BE2C (cell line): ENCODE data around the gene KCNH6.

Experiments used
- DNase-seq: peaks from one replicate; pipeline ENCODE4 v3.0.0-alpha.2; 2020
- H3K27me3 ChIP-seq: fragments of 250-450 bp; sonication (Bioruptor Pico); 2 replicates; pipeline ENCODE4 v1.5.1; 2020; ENCODE audit warnings: mild to moderate bottlenecking
- H3K36me3 ChIP-seq: fragments of 250-450 bp; sonication (Bioruptor Pico); 2 replicates; pipeline ENCODE4 v1.5.1; 2020; ENCODE audit warnings: mild to moderate bottlenecking
- H3K4me1 ChIP-seq: fragments of 250-450 bp; sonication (Bioruptor Pico); 2 replicates; pipeline ENCODE4 v1.5.1; 2020
- H3K4me3 ChIP-seq: 2 replicates; pipeline ENCODE4 v1.5.1; 2011; ENCODE audit warnings: low read depth, low read length
- H3K9me3 ChIP-seq: fragments of 250-450 bp; sonication (Bioruptor Pico); 2 replicates; pipeline ENCODE4 v1.5.1; 2020
- CTCF ChIP-seq: IDR thresholded peaks from 2 replicates; pipeline ENCODE4 v1.5.1; 2012; ENCODE audit warnings: mild to moderate bottlenecking, low read depth, low read length

KCNH6 gene

DNA sequence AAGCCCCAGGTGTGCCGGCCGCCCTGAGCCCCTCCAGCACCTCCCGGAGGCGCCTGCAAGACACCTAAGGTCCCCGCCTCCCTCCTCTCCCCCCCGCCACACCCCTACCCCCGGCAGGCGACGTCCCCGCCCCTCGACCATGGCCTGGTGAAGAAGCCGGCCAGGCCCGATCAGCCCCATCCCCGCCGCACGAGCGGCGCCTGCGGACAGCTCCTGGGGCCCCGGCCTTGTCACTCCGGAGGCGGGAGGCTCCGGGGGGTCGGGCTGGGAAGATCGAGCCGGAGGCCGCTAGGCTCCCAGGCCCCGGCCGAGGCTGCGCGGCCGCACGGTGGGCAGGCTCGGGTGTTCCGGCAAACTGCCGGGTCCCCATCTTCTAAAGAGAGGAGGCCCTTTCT lies 46.7 kb upstream of the KCNH6 start:
- peak overlapping the region; percentile 81 for H3K4me3 ChIP-seq
- H3K27me3 ChIP-seq: no peaks in the 10 kb centered on the region
- H3K9me3 ChIP-seq: no peaks in the 10 kb centered on the region
- peaks cover 6% of the 10 kb centered on the region for H3K36me3 ChIP-seq
- no peak for TF ChIP-seq CTCF
- peaks cover 49% of the 10 kb centered on the region for H3K4me1 ChIP-seq
- peak; percentile 71 for DNase-seq

GRCh38 chr17:63476854-63477479 lies 46.2 kb upstream of the KCNH6 start, which contains the start of gene ACE:
Gene ACE (plus strand): TSS chr17:63477061. CDS start chr17:63477095, 34 bp downstream.
- H3K4me1 ChIP-seq: peaks cover 53% of the 10 kb centered on the region
- H3K4me3 ChIP-seq: peak within 1 kb of the TSS; percentile 81
- no peaks in the 10 kb centered on the region for H3K27me3 ChIP-seq
- H3K36me3 ChIP-seq: peaks cover 12% of the 10 kb centered on the region
- no peak for TF ChIP-seq CTCF
- DNase-seq: peak; percentile 82
- H3K9me3 ChIP-seq: no peaks in the 10 kb centered on the region

DNA sequence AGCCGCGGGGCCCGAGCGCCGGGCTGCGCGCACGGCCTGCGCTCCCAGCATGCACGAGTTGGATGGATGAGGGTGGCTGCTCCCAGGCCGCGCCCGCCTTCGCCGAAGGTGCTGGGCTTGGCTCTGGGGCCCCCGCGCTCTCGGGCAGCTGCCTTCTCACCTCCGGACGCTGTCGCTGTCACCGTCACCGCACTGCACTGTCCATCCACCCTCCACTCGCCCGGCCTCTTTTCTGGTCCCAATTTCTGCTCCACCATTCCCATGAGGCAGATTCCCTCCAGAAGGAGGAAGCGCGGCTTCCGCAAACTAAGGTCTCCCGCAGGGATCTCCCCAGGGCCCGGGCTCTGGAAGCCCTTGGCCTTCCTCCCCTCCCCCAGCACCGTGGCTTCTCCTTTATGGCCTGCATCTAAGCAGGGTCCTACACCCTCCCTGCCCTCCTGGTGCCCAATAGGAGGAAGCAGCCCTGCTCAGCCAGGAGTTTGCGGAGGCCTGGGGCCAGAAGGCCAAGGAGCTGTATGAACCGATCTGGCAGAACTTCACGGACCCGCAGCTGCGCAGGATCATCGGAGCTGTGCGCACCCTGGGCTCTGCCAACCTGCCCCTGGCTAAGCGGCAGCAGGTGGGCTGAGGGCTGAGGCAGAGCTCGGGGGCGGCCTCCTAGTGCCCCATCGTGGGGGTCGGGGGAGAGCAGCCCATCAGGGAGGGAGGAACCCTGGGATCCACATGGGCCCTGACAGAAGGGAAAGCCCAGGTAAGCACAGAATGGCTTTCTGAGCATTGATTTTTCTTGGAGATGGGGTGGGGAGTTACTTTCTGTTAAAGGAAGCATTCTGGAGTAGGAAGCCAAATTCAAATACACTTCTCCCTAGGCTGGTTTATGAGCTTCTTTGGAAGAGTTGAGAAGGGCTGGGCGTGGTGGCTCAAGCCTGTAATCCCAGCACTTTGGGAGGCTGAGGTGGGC lies 45.4 kb upstream of the KCNH6 start:
- Histone ChIP-seq H3K36me3 (peaks cover 18% of the 10 kb centered on the region), H3K4me1 (peaks cover 53% of the 10 kb centered on the region), H3K4me3 (peak overlapping the region; percentile 81), H3K9me3 (no peaks in the 10 kb centered on the region), H3K27me3 (no peaks in the 10 kb centered on the region)
- peak; percentile 67 for DNase-seq
- TF ChIP-seq CTCF: no peak

DNA sequence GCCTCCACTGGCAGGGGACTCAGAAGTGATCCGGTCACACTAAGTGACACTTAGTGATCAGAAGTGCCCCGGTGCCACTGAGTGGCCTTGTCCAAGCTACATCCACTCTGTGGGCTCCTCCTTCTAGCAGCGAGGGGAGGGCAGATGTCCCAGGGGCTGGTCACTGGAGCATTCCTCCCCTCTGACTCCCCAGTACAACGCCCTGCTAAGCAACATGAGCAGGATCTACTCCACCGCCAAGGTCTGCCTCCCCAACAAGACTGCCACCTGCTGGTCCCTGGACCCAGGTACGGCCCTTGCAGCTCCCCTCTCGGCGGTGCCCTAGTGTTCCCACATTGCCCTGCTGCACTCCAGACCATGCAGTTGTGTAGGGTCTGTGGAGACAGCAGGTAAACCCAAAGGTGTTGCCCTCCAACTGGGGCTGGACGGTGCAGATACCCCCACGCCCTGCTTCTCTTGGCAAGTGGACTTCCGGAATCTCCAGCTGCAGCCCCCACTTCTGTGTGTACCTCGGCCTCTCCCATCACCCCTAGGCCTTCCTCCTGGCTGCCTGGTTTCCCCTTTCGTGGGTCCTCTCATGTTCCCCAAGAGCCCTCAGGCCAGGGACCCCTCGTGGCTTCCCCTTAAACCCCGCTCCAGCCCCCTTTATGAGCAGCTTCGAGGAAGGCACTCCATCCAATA lies 44.2 kb upstream of the KCNH6 start:
- peak; percentile 92 for TF ChIP-seq CTCF
- DNase-seq: peak; percentile 92
- peak overlapping the region; percentile 81 for H3K4me3 ChIP-seq

GRCh38 chr17:63479495-63480184 lies 43.5 kb upstream of the KCNH6 start:
- H3K4me3 ChIP-seq: peak overlapping the region; percentile 81
- peak; percentile 85 for DNase-seq
- peaks cover 42% of the 10 kb centered on the region for H3K4me1 ChIP-seq
- no peak for TF ChIP-seq CTCF
- H3K36me3 ChIP-seq: peaks cover 31% of the 10 kb centered on the region
- no peaks in the 10 kb centered on the region for H3K9me3 ChIP-seq
- no peaks in the 10 kb centered on the region for H3K27me3 ChIP-seq

More for the DNA sequence above, 44.2 kb upstream of the KCNH6 start:
- peaks cover 49% of the 10 kb centered on the region for H3K4me1 ChIP-seq
- no peaks in the 10 kb centered on the region for H3K27me3 ChIP-seq
- no peaks in the 10 kb centered on the region for H3K9me3 ChIP-seq
- peaks cover 24% of the 10 kb centered on the region for H3K36me3 ChIP-seq
